Measurements from ENCODE around the gene RAI1. TPM values are rescaled to one million over a fixed set of nuclear protein-coding genes. Genes with fewer than 3 reads are reported as not detected.

RAI1 gene
- total and polyA plus RNA-seq, 10 of the 15 experiments (the other 5 are each of a cell fraction or from before 2014, with no cell fraction given): 0.66 to 37.7 (median 6.0) TPM

DNA sequence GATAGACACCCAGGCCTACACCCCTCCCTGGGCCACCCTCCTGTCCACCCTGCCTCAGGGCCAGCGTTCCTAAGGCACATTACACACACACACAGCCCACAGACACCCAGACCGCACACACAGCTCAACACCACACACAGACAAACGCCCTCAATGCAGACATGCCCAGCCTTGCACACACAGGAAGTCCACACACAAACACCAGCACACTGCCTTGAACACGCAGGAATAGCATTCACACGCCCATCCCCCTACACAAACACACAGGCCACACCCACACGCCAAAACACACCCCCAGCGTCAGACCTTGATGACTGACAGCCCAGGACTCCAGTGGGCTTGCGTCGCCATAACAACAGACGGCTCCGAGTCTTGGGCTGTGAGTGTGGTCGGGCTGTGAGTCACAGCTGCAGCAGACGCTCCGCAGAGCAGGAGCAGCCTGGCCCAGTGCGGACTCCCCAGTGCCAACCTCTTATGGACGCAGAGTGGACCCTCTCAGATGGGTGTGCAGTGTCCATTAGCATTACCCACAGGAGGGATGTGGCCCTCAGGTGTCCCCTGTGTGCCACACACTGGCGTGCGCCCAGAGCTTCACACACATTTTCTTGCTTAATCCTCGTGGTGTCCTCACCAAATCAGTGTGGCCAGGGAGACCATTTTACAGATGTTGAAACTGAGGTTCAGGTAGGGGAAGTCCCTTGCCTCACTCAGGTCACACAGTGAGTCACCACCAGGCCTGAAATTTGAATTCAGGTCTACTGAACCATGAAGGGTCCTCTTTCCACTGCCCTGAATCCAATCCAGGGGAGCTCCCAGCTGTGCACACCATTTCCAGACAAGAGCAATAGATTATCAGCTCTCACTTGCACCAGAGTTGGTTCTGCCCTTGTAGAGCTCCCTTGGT, 17.8 kb upstream of the RAI1 start (continued):
- TF ChIP-seq FOS (IDR thresholded peaks at IDR 0.05; ENCODE audit: borderline replicate concordance, extremely low read depth, insufficient read length) (no peak), CREB1 (IDR thresholded peaks at IDR 0.05; ENCODE audit: low read depth) (peak; percentile 70; the same call in 1 of the 2 replicates), MYC (IDR thresholded peaks at IDR 0.05; ENCODE audit: insufficient read depth, insufficient read length, insufficient replicate concordance, low read length, severe bottlenecking) (peak; percentile 46), KDM1A (IDR thresholded peaks at IDR 0.05; ENCODE audit: borderline replicate concordance) (no peak), MLLT1 (IDR thresholded peaks at IDR 0.05) (peak; percentile 93), ATF3 (IDR thresholded peaks at IDR 0.05; ENCODE audit: borderline replicate concordance, extremely low read depth, low read depth, low read length) (no peak), POLR2A (IDR thresholded peaks at IDR 0.05; ENCODE audit: low read depth, low read length) (peak; percentile 67), HDGF (IDR thresholded peaks at IDR 0.05) (peak; percentile 98), CBX5 (IDR thresholded peaks at IDR 0.05; ENCODE audit: low read depth) (0 out of 2 replicates have a peak, but pooled peaks have one; percentile 17), MAX (IDR thresholded peaks at IDR 0.05; ENCODE audit: low read depth, low read length) (0 out of 2 replicates have a peak, but pooled peaks have one; percentile 2), RCOR1 (conservative IDR thresholded peaks at IDR 0.05; ENCODE audit: low read depth, low read length) (no peak), SKIL (IDR thresholded peaks at IDR 0.05; ENCODE audit: low read depth, poor library complexity, severe bottlenecking) (peak; percentile 40), BHLHE40 (IDR thresholded peaks at IDR 0.05; ENCODE audit: borderline replicate concordance in 1 of 2, low read depth in 2 of 2, low read length in 1 of 2) (no peak; a peak in 1 of 4 replicates), HDAC6 (IDR thresholded peaks at IDR 0.05; ENCODE audit: unreplicated experiment) (no peak), TCF12 (IDR thresholded peaks at IDR 0.05; ENCODE audit: low read depth, low read length) (0 out of 2 replicates have a peak, but pooled peaks have one; percentile 43)
- TF ChIP-seq, protein P1, sequence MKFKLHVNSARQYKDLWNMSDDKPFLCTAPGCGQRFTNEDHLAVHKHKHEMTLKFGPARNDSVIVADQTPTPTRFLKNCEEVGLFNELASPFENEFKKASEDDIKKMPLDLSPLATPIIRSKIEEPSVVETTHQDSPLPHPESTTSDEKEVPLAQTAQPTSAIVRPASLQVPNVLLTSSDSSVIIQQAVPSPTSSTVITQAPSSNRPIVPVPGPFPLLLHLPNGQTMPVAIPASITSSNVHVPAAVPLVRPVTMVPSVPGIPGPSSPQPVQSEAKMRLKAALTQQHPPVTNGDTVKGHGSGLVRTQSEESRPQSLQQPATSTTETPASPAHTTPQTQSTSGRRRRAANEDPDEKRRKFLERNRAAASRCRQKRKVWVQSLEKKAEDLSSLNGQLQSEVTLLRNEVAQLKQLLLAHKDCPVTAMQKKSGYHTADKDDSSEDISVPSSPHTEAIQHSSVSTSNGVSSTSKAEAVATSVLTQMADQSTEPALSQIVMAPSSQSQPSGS (IDR thresholded peaks at IDR 0.05; ENCODE audit: low read length): peak; percentile 31; the same call in 1 of the 2 replicates
